Endothelial cell of umbilical vein (primary cell): Measurements from ENCODE around the gene XXYLT1. TPM values are rescaled to one million over a fixed set of nuclear protein-coding genes. Genes with fewer than 3 reads are reported as not detected.

Experiments
- BruUV-seq: library from RNA; stranded (reverse); fragments of 400-500 nt; replicated peaks from 2 replicates; lab custom pipeline; 2021; lab: Mats Ljungman, UMichigan
- CTCF ChIA-PET: fragments of 300-600, 350-600 bp; sonication (Branson Sonifier 250); formaldehyde crosslinking; loops from one replicate; lab custom pipeline; 2021; ENCODE audit warnings: antibody characterized with exemption, inconsistent platforms; lab: Charles Lee
- POLR2A ChIA-PET: fragments of 300-600, 350-600 bp; sonication (Branson Sonifier 250); formaldehyde crosslinking; loops from one replicate; lab custom pipeline; 2021; ENCODE audit warnings: antibody characterized with exemption, inconsistent platforms; lab: Charles Lee
- DNase-seq: peaks from one replicate; pipeline ENCODE4 v3.0.0-alpha.2; 2011; ENCODE audit warnings: low read depth, low spot score
- FAIRE-seq: peaks from 2 replicates; lab custom pipeline; 2011; peaks lifted over from hg19 to GRCh38; lab: Jason Lieb, UNC
- H2AFZ ChIP-seq: 2 replicates; pipeline ENCODE4 v1.6.0; 2012; ENCODE audit warnings: low read depth, low read length, control low read depth, inconsistent platforms
- H3K27ac ChIP-seq: 2 replicates; pipeline ENCODE4 v1.5.1; 2011; ENCODE audit warnings: low read depth, mild to moderate bottlenecking, control low read depth, low read length, moderate library complexity; ENCODE audit not compliant: insufficient read depth
- H3K27me3 ChIP-seq, 2 experiments: 2 replicates each; pipeline versions ENCODE4 v1.6.0 to v1.6.1; 2011; ENCODE audit warnings: low read length in 2 of 2, mixed read lengths in 1 of 2; ENCODE audit not compliant: control insufficient read depth in 2 of 2, insufficient read depth in 2 of 2
- H3K36me3 ChIP-seq, 2 experiments: 2 replicates in 1 of 2; 3 replicates in 1 of 2; pipeline ENCODE4 v1.5.1; 2011; ENCODE audit warnings: low read length in 2 of 2, mild to moderate bottlenecking in 1 of 2, moderate library complexity in 1 of 2; ENCODE audit not compliant: control insufficient read depth in 2 of 2, insufficient read depth in 2 of 2; ENCODE audit errors: extremely low read depth in 1 of 2
- H3K4me1 ChIP-seq: 3 replicates; pipeline ENCODE4 v1.5.1; 2011; ENCODE audit warnings: mild to moderate bottlenecking, low read length; ENCODE audit not compliant: control insufficient read depth, insufficient read depth; ENCODE audit errors: extremely low read depth
- H3K4me2 ChIP-seq: 2 replicates; pipeline ENCODE4 v1.6.1; 2011; ENCODE audit warnings: low read length, control low read depth, mixed read lengths; ENCODE audit not compliant: insufficient read depth
- H3K4me3 ChIP-seq, 3 experiments: fragments of 200-600 bp in 1 of 3; sonication (generic), shearing (Covaris generic) in 1 of 3; replicated peaks in 1 of 3; 2 replicates each; pipeline ENCODE4 v1.5.1; 2011 to 2016; ENCODE audit warnings: control low read depth in 3 of 3, low read length in 3 of 3, mild to moderate bottlenecking in 2 of 3, inconsistent platforms in 1 of 3, low read depth in 1 of 3, moderate library complexity in 1 of 3; ENCODE audit not compliant: insufficient read depth in 1 of 3
- H3K79me2 ChIP-seq: 2 replicates; pipeline ENCODE4 v1.6.0; 2012; ENCODE audit warnings: low read length, inconsistent platforms; ENCODE audit not compliant: control insufficient read depth, insufficient read depth
- H3K9ac ChIP-seq: replicated peaks from 2 replicates; pipeline ENCODE3; 2011; ENCODE audit warnings: low read length, control low read depth; ENCODE audit not compliant: insufficient read depth; ENCODE audit errors: extremely low read depth
- H3K9me1 ChIP-seq: replicated peaks from 3 replicates; pipeline ENCODE4 v1.6.0; 2011; ENCODE audit warnings: mild to moderate bottlenecking, low read length; ENCODE audit not compliant: control insufficient read depth, insufficient read depth; ENCODE audit errors: extremely low read depth
- H3K9me3 ChIP-seq: replicated peaks from 2 replicates; pipeline ENCODE4 v1.5.1; 2012; ENCODE audit warnings: low read length, inconsistent platforms; ENCODE audit not compliant: control insufficient read depth, insufficient read depth
- H4K20me1 ChIP-seq: replicated peaks from 2 replicates; pipeline ENCODE3; 2011; ENCODE audit warnings: mild to moderate bottlenecking, low read length; ENCODE audit not compliant: control insufficient read depth, insufficient read depth; ENCODE audit errors: extremely low read depth
- CTCF ChIP-seq, 2 donors: IDR thresholded peaks; 1 replicate in 1 of 2; 2 replicates in 1 of 2; pipeline ENCODE4 v1.5.1; 2011; ENCODE audit warnings: low read length in 2 of 2, mild to moderate bottlenecking in 2 of 2, moderate library complexity in 2 of 2, control low read depth in 1 of 2, inconsistent platforms in 1 of 2, low read depth in 1 of 2; ENCODE audit not compliant: insufficient read depth in 1 of 2; ENCODE audit errors: extremely low read depth in 1 of 2
- EZH2 ChIP-seq: IDR thresholded peaks from 2 replicates; pipeline ENCODE4 v1.6.1; 2012; ENCODE audit warnings: borderline replicate concordance, low read depth, mild to moderate bottlenecking, moderate library complexity, low read length, inconsistent platforms; ENCODE audit not compliant: severe bottlenecking
- FOS ChIP-seq: IDR thresholded peaks from 2 replicates; pipeline ENCODE4 v1.6.1; 2011; ENCODE audit warnings: mild to moderate bottlenecking, low read length, moderate library complexity, borderline replicate concordance; ENCODE audit not compliant: insufficient read depth
- GATA2 ChIP-seq: IDR thresholded peaks from 2 replicates; pipeline ENCODE4 v1.7.0; 2011; ENCODE audit warnings: low read depth, mild to moderate bottlenecking, moderate library complexity, mixed read lengths, low read length; ENCODE audit not compliant: insufficient read length, insufficient read depth
- JUN ChIP-seq: IDR thresholded peaks from 2 replicates; pipeline ENCODE4 v1.6.1; 2011; ENCODE audit warnings: borderline replicate concordance, low read depth; ENCODE audit not compliant: insufficient read length, insufficient read depth
- MYC ChIP-seq: IDR thresholded peaks from one replicate; pipeline ENCODE4 v1.6.1; 2011; ENCODE audit warnings: mild to moderate bottlenecking, low read depth, low read length
- POLR2A ChIP-seq: IDR thresholded peaks from 2 replicates; pipeline ENCODE4 v1.6.1; 2012; ENCODE audit warnings: low read depth, mild to moderate bottlenecking, control low read depth, low read length
- POLR2AphosphoS5 ChIP-seq: IDR thresholded peaks from 2 replicates; pipeline ENCODE4 v1.6.1; 2012; ENCODE audit warnings: low read depth, mild to moderate bottlenecking, control low read depth, low read length, moderate library complexity; ENCODE audit not compliant: insufficient read depth
- dilution Hi-C: fragments of 300-500 bp; cut with MboI; formaldehyde crosslinking; loops from one replicate; pipeline ENCODE4 v1.15.0; 2019; ENCODE audit warnings: low sequenced_read_pairs; ENCODE audit not compliant: extremely low pct_ligation_motif_present
- intact Hi-C: fragments of 100-400 bp; cut with micrococcal nuclease; formaldehyde crosslinking; loops from one replicate; pipeline ENCODE4 v1.10.0; 2022
- polyA plus RNA-seq, 4 experiments: library from polyadenylated mRNA; depleted of rRNA in 3 of 4; stranded (reverse) in 3 of 4; unstranded in 1 of 4; fragments of >200 nt; gene quantifications; 2 replicates each; pipeline versions ENCODE4 v1.2.1 to v1.2.3, GENCODE V29; 2011 to 2012; ENCODE audit warnings: missing spikeins in 1 of 4
- total RNA-seq: library from RNA; stranded (reverse); gene quantifications from 2 replicates; pipeline ENCODE4 v1.2.3, GENCODE V29; 2021
- TF ChIP-seq, protein P1 (sequence below): IDR thresholded peaks from 2 replicates; pipeline ENCODE4 v1.6.1; 2011; ENCODE audit not compliant: insufficient read depth, insufficient read length

The XXYLT1 gene
- total and polyA plus RNA-seq, 2 donors (not counting 3 experiments of a cell fraction or from before 2014, with no cell fraction given) = 54.4 to 78.1 TPM

DNA sequence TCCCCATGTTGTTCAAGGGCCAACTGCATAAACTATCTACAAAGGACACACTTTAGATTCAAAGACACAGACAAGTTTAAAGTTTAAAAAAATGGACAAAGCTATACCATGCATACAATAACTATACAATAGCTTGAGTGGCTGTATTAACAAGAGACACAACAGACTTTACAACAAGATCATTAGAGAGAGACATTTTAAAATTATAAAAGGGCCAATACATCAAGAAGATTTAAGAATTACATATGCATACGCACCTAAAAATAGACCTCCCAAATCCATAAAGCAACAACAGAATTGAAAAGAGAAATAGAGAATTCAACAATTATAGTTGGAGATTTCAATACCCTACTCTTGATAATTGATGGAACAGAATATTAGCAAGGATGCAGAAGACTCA is 79.4 kb downstream of the XXYLT1 start:
- dilution Hi-C loops = no loop called here
- H3K4me2 ChIP-seq = no peak overlapping the region
- intact Hi-C loops = no loop called here
- no peak overlapping the region for H3K4me3 ChIP-seq
- H3K4me1 ChIP-seq = peaks cover 41% of the 10 kb centered on the region
- H3K9ac ChIP-seq = no peak overlapping the region
- H4K20me1 ChIP-seq = no peaks in the 10 kb centered on the region
- ChIA-PET POLR2A (no interaction called here), CTCF (no interaction called here)
- FAIRE-seq = no peak
- no peak for DNase-seq
- no peaks in the 10 kb centered on the region for H3K27me3 ChIP-seq
- H3K79me2 ChIP-seq = peaks cover 35% of the 10 kb centered on the region
- no peaks in the 10 kb centered on the region for H3K36me3 ChIP-seq
- no peaks in the 10 kb centered on the region for H3K9me1 ChIP-seq
- H3K27ac ChIP-seq = no peak overlapping the region
- H2AFZ ChIP-seq = no peak overlapping the region
- BruUV-seq = no TSS peak
- H3K9me3 ChIP-seq = peaks cover 2% of the 10 kb centered on the region
- TF ChIP-seq EZH2 = no peak
- no peak for TF ChIP-seq POLR2AphosphoS5
- TF ChIP-seq POLR2A = no peak
- no peak for TF ChIP-seq CTCF (IDR thresholded peaks at IDR 0.05; ENCODE audit: extremely low read depth in 1 of 2, insufficient read depth in 1 of 2, low read depth in 1 of 2, low read length in 2 of 2)
- no peak for TF ChIP-seq GATA2
- TF ChIP-seq FOS = no peak
- TF ChIP-seq, protein P1, sequence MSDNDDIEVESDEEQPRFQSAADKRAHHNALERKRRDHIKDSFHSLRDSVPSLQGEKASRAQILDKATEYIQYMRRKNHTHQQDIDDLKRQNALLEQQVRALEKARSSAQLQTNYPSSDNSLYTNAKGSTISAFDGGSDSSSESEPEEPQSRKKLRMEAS = no peak
- no peak for TF ChIP-seq MYC
- no peak for TF ChIP-seq JUN
